GM15510 (cell line): Measurements from ENCODE around the gene BRD3.

ENCODE experiments used
- POLR2A ChIP-seq: IDR thresholded peaks from 3 replicates; pipeline ENCODE4 v1.6.1; 2011; ENCODE audit warnings: borderline replicate concordance; ENCODE audit not compliant: insufficient read length; ENCODE audit errors: extremely low read depth

Gene BRD3

DNA sequence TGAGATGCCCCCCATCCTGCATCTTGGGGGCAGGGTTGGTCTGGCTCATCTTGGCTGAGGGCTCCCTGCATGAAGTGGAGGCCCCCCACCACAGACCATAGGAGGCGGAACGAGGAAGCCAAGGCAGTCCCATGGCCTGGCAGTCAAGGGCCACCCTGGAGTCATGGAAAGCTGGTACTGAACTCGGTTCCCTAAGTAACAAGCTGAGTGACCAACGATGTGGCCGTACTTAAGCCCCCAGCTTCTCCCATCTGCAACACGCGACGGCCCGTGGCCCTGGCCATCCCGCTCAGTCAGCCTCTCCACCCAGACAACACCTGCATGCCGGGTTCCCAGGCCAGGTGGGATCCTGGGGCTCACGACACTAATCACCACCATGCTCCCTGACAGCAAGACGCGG, 17.1 kb downstream of the BRD3 start:
- no peak for TF ChIP-seq POLR2A

DNA sequence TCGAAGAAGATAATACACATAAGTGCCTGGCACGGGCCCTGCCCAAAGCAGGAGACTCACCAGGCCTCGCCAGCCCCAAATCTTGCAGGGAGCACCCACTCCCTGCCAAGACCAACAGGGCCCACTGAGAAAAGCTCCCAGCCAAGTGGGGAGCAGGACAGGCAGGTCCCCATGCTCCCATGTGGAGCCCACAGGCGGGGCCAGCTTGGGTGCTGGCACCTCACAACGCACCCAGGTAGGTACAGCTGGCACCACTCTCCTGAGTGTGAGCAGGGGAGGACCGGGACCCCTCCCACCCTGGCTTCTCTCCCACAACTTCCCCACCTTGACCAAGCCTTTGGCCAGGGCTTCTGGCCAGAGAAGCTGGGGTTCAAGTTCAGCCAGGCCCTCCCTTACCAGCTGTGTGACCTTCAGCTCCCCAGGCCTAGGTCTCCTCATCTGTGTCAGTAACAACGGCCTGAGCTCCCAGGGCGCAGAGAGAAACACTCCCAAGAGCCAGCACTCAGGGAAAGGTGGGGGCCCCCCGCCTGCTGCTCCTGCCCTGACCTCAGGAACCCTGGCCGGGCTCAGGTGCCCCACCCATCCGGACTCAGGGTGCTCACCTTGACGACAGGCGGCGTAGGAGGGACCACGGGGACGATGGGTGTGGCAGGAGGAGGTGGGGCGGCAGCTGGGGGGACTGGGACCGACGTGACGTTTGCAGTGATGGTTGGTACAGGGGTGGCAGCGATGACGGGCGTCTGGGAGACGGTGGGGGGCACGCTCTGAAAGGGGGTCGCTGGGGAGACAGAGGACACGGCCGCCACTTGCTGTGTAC, 17.8 kb downstream of the BRD3 start:
- no peak for TF ChIP-seq POLR2A

DNA sequence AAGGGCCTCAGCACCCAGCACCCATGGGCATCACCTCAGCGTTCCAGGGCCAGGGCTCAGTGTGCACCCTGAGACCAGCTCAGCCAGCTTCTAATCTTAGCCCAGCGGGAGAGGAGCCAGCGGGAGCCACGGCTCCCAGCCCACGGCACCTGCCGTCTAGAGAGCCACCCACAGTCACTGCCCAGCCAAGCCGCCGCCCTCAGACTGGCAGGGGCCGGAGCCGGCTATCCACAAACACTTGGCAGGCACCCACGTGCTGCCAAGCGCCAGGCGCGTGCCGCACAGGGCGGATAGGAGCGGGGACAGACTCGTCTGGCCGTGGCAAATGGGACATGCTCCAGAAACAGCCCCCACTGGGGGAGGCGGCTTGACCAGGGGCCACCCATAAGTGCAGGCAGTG, 18.6 kb downstream of the BRD3 start:
- no peak for TF ChIP-seq POLR2A

DNA sequence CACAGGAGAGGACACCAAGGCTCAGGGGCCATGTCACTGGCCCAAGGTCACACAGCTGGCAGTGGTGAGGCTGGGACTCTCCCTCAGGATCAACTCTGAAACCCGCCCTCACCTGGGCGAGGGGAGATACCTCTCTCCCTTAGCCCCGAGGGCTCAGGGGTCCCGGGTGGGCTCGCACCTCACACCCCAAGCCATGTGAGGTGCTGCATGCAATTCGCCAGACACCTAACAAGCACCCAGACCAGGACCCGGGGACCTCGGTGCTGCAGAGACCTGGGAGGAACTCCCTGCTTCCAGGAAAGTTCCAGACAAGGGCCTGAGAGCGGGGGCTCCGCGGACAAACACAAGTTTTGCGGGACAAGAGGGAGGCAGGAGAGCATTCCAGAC, 19.3 kb downstream of the BRD3 start:
- TF ChIP-seq POLR2A, result no peak

DNA sequence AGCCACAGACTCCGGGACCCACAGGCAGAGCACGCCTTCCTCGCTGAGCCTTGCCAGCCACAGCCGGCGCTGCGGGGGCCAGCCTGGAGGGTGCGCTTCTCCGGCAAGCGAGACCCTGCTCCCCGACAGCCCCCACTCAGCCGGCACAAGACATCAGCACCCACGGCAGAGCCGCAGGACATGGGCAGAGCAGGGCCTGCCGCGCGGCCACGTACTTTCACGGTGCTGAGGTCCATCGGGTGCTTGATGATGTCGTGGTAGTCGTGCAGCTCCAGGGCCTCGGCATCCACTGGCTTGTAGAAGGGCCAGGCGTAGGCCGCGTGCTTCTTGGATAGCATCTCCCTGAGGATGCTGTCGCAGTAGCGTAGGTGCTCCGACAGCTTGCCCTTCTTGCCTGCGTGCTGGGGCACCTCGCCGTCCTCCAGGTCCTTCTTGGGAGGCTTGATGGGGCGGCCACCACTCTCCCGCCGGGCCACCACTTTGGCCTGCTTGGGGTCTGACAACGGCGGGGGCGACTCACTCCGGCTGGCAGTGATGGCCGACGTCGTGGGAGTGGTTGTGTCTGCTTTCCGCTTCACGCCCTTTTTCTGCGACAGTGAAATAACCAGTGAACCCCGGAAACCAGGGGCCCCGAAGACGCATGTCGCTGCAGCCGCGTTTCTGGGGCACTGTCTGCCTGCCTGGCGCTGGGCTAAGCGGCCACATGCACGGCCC, 19.8 kb downstream of the BRD3 start:
- TF ChIP-seq POLR2A, result no peak

GRCh38 chr9:134046894-134047681, 20.7 kb downstream of the BRD3 start:
- TF ChIP-seq POLR2A, result no peak

DNA sequence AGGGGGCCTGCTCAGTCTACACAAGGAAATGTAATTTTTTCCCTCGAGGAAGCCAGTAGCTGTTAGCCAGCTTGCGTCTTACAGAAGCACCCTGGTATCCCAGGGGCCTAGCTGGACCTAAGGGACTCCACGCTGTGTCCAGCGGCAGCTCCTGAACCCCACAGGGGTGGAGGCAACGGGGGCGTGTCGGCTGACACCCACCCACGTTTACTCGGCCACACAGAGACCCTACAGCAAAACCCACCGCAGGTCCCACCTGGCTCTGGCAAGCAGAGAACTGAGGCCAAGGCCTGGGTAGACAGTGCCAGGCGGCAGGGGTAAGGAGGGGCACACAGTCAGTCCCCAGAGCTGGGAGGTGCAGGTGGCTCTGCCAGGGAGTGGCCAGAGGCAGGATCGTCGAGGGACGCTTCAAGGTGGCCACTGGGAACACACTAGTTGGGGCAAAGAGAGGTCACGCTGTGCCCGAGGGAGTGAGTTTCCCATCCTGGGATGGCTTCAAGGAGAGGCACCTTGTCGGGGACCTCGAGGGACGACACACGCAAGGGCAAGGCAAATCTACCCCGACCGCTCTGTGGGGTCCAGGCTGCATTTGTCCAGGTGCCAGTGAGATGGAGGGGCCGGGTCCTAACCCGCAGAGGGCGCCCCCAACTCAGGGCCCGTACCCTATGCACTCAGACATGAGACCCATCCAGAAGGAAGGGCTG, 21.8 kb downstream of the BRD3 start:
- no peak for TF ChIP-seq POLR2A

- no peak for TF ChIP-seq POLR2A
Measured at GRCh38 chr9:134044944-134045343, 22.9 kb downstream of the BRD3 start.

- TF ChIP-seq POLR2A, result no peak
Measured at GRCh38 chr9:134043531-134043988, 24.3 kb downstream of the BRD3 start.

DNA sequence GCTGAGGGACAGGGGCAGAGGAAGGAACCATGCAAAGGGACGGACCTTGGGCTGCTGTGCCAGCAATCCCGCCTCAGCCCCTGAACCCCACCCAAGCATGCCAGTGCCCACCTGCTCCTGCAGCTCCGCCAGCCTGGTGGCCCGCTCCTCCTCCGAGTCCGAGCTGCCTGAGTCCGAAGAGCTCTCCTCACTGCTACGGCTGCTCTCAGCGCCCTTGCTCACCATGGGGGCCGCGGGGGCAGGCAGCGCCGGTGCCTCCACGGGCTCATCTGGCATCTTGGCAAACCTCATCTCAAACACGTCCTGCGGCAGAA, 26.2 kb downstream of the BRD3 start:
- no peak for TF ChIP-seq POLR2A

DNA sequence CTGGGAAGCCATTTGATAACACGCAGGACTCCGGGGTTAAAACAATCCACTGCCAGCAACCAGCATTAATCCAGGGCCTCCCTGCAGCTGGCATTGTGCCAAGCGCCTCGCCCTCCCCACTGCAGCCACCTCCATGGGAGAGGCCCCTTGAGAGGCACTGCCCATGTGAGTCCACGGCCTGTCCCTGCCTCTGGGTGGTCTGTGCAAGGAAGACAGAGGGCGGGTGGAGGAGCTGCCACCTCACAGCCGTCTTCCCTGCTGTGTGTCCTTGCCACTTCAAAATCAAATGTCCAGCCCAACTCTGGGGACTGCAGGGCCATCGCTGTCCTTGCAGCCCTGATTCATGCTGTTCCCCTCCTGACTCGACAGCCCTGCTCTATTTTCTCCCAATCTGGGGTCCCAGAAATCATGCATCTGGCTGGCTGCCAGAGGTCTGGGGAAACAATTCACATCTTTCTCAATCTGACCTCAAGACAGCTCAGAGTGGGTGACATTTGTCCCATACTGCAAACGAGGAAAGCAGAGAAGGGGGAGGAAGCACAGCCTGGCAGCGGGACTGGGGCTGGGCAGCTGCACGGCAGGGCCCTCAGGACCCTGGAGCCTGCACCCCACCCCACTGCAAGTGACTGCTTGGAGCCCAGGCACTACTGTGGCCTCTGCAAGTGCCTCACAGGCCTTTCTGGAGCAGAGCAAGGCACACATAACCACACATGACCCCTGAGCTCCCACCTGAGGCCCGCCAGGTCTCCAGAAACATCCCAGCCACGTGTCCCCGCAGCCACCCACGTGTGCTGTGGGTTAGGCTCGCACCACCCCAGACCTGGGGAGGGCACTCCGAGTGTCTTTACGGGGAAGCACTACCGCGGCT, 26.8 kb downstream of the BRD3 start:
- TF ChIP-seq POLR2A, result no peak

GRCh38 chr9:134040176-134040565, 27.7 kb downstream of the BRD3 start:
- TF ChIP-seq POLR2A, result no peak

GRCh38 chr9:134039386-134040175, 28.2 kb downstream of the BRD3 start:
- TF ChIP-seq POLR2A, result no peak

DNA sequence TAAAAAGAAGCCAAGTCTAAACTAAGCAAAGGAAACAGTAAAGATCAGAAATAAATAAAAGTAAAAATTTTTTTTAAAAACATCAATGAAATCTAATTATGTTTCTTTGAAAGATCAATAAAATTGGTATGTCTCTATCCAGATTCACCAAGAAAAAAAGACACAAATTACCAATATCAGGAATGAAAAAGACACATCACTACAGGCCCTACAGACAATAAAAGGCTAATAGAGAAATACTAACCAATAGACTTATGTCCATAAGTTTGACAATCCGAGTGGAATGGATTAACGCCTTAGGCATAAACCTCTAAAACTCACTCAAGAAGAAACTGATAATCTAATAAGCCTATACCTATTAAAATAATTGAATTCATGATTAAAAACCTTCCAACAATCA, 30.2 kb downstream of the BRD3 start:
- no peak for TF ChIP-seq POLR2A

DNA sequence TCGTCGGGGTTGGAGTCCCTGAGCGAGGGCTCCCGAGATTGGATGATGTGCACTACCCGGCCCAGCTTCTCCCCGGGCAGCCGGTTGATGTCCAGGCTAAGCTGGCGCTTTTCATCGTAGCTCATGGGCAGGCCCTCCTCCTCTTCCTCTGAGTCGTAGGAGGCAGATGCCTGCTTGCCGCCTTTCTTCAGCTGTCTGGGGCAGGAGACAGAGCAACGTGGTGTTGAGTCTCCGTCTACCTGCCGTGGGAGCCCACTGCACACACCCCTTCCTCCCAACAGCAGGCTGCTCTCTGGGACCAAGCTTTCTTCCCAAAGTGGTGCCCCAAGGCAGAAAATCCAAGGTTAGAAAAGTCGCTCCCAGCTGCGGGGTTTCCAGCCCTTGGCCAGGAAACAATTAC, 31.7 kb downstream of the BRD3 start:
- no peak for TF ChIP-seq POLR2A
